NCI-H2107 (cell line): ENCODE measurements around the gene AGPS.
"Not testable (repeated sequence)": the region's sequence is repeated elsewhere in the genome, so short reads cannot be mapped to it uniquely, and the experiment has no call there.

ENCODE experiments used
- DNase-seq: peaks from one replicate; lab custom pipeline; 2025; lab: John Stamatoyannopoulos, UW

Gene AGPS

DNA sequence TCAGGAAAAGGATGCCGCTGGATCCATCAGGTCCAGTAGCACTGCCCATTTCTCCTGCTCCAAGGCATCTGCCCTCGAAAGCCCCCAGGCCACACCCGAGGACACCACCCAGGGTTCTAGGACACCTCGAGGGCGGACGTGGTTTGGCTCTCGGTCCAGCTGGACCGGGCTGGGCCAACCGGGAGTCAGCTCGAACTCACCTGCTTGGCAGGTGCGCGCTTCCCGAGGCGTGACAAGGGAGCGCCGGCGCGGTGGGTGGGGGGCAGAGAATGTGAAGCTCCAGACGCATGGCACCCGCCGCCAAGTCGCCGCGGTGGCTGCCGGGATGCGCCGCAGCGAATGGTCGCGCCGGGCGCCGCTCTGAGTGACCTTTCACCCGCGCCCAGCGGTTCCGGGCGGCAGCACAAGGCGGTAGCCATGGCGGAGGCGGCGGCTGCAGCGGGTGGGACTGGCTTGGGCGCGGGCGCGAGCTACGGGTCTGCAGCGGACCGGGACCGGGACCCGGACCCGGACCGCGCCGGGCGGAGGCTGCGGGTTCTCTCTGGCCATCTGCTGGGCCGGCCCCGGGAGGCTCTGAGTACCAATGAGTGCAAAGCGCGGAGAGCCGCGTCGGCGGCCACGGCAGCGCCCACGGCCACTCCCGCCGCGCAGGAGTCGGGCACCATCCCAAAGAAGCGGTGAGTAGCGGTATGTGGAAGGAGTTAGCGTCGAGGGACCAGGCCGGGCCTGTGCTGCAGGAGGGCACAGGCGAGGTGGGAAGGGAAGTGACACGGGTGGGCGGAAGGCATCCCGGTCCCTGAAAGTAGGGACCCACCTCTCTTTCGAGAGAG lies at the start of gene AGPS:
Gene AGPS (plus strand): TSS at position 401 of the 830 bp plus-strand sequence. CDS start 17 bp downstream, at position 418.
- DNase-seq = peak; percentile 78

DNA sequence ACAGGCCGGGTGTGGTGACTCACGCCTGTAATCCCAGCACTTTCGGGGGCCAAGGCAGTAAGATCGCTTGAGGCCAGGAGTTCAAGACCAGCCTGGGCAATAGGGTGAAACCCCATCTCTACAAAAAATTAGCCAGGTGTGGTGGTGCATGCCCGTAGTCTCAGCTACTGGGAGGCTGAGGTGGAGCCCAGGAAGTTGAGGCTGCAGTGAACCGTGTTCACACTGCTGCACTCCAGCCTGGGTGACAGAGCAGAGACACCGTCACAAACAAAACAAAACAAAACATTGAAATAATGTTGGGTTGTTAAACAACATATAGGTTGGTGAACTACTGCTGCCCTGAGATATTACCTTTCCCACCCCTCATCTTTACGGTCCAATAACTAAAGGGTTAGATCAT lies 48.8 kb upstream of the AGPS start:
- DNase-seq = no peak

DNA sequence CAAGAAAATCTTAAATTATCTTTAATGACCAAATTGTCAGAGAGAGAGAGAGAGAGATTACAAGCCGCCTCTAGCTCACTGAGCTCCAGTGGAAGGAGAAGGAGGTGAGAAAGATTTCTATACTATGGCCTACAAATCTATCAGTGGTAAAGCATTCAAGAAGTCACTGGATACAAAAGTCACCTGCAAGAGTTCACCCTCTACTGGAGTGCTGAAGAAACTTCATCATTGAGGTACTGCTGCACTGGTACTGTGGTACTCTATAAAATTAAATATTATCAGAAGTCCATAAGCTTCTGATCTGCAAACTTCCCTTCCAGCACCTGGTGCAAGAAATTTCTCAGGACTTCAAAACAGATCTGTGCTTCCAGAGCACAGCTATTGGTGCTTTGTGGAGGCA lies 48.3 kb upstream of the AGPS start:
- DNase-seq = no peak

DNA sequence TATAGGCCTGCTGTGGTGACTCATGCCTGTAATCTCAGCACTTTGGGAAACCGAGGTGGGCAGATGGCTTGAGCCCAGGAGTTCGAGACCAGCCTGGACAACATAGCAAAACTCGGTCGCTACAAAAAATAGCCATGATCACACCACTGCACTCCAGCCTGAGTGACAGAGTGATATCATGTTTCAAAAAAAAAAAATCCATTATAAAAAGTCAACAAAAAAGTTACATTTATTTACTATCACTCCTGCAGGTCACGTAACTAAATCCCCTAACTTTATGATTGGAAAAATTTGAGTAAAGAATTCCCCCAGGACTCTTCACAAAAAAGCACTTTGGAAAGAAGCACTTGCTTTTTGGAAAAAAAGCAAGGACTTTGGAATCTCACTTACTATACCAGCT lies 46.4 kb upstream of the AGPS start:
- no peak for DNase-seq

DNA sequence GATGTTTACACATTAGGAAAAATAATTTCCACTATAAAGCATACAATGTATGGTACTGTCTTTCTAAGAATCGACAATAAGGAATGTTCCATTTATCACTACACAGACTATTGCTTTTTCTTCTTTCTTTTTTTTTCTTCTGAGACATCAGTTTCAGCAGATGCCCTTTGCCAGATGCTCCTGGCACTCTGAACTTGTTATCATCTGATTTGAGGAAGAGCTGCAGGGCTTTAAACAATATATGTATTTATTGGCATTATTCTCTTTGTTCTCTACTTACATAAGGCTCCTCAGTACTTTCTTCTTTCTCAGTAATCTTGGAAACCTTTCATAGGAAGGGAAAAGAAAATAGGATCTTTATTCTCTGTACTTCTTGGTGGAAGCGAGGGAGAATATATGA lies 45.0 kb upstream of the AGPS start:
- no peak for DNase-seq

DNA sequence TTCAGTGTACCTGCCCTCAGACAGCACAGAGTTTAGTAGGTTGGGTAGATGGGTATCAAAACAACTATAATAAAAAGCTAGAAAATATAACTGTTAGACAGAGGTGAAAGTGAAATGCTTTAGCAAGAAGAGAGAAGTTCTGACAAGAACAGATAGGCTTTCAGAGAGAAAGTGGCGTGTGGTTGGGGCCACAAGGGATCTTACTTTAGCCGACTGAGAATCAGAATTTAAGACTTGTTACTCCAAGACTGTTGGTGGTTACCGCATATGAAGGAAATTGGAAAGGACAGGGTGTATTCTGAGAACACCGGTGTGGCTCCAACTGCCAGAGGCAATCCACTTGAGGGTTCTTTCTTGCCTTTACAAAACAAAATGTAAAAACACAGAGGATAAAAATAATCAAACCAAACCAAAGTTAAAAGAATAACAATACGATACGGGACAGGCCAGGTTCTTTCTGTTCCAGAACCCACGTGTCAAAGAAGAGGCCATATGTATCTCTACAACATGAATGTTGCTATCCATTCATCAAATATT lies 44.4 kb upstream of the AGPS start:
- DNase-seq = no peak

DNA sequence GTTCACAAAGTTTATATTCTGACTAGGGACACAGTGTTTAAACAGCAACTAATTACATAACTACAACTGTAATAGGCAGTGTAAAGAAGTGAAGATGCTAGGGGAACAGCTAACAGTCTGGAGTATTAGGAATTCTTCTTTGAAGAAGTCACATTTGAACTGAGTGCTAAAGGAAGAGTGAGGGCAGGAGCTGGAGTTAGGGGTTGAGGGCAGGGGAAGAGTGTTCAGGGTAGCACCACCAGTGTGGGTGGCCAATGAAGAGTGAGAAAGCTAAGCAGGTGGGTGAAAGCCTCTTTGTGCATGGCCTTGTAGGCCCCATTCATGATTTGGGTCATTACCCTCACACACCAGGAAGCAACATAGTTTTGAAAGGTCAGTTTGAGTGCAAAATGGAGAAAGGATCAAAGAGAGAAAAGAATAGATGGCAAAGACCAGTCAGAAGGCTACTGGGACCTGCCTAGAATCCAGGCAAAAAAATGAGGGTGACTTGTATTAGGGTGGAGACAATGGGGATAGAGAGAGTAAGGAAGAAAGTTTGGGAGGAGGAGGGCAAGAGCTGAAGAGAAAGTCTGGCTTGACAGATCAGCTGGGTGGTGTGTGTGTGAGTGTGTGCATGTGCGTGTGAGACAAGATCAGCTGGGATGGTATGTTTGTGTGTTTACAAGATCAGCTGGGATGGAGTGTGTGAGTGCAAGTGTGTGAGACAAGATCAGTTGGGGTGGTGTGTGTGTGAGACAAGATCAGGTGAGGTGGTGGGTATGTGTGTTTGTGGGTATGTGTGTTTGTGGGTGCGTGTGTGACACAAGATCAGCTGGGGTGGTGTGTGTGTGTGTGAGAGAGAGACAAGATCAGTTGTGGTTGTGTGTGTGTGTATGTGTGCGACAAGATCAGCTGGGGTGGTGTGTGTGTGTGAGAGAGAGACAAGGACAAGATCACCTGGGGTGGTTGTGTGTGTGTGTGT lies 43.6 kb upstream of the AGPS start:
- no peak for DNase-seq

DNA sequence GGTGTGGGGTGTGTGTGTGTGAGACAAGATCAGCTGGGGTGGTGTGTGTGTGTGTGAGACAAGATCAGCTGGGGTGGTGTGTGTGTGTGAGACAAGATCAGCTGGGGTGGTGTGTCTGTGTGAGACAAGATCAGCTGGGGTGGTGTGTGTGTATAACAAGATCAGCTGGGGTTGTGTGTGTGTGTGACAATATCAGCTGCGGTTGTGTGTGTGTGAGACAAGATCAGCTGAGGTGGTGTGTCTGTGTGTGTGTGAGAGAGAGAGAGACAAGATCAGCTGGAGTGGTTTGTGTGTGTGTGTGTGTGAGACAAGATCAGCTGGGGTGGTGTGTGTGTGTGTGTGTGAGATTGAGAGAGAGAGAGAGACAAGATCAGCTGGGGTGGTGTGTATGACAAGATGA lies 41.9 kb upstream of the AGPS start:
- not testable (repeated sequence) for DNase-seq

DNA sequence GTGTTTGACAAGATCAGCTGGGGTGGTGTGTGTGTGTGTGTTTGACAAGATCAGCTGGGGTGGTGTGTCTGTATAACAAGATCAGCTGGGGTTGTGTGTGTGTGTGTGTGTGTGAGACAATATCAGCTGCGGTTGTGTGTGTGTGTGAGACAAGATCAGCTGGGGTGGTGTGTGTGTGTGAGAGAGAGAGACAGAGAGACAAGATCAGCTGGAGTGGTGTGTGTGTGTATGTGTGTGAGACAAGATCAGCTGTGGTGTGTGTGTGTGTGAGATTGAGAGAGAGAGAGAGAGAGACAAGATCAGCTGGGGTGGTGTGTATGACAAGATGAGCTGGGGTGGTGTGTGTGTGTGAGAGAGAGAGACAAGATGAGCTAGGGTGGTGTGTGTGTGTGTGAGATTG lies 41.5 kb upstream of the AGPS start:
- DNase-seq = not testable (repeated sequence)

DNA sequence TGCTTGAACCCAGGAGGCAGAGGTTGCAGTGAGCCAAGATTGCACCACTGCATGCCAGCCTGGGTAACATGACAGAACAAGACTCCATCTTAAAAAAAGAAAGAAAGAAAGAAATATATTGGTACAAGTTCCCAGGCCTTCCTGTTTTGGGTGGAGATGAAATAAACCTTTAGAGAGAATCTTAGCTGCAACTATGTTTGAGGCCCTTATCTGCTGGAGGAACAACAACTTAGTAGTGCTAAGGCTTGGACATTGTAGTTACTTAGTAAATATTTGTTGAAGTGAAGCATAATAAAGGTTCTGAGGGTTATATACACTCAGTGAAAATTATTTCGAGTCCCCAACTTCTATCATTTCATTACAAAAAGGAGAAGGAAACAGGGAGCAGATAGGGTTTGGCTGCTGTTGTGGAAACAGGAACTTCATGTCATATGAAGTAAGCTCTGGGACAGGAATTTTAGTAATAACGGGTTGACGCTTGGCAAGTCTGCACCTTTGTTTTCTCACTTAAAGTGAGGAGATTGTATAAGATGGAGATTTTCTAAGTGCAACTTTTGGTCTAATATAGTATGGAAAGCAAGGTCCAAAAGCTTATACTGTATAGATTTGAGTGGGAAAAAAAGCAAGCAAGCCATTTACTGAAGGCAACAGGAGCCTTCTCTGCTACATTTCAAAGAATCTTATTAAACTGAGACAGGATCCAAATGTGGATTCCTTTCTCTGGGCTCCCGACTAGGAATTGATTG lies 40.0 kb upstream of the AGPS start:
- no peak for DNase-seq

DNA sequence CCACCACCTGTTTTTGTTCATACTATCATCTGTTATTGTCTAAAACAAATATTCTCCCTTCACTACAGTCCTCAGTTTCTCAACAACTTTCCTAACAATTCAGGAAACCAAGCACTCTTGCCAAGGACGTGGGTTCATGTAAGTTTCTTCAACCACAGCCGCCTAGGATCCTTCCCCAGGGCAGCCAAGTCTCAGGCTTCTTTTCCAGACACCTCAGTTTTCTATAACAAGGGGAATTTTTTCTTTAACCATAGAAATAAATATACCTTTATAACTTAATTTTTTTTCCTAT lies 39.4 kb upstream of the AGPS start:
- DNase-seq = no peak

DNA sequence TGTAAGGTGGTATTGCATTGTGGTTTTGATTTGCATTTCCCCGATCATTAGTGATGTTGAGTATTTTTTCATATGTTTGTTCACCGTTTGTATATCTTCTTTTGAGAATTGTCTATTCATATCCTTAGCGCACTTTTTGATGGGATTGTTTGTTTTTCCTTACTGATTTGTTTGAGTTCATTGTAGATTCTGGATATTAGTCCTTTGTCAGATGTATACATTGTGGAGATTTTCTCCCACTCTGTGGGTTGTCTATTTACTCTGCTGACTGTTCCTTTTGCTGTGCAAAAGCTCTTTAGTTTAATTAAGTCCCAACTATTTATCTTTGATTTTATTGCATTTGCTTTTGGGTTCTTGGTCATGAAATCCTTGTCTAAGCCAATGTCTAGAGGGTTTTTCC lies 38.0 kb upstream of the AGPS start:
- DNase-seq = not testable (repeated sequence)

DNA sequence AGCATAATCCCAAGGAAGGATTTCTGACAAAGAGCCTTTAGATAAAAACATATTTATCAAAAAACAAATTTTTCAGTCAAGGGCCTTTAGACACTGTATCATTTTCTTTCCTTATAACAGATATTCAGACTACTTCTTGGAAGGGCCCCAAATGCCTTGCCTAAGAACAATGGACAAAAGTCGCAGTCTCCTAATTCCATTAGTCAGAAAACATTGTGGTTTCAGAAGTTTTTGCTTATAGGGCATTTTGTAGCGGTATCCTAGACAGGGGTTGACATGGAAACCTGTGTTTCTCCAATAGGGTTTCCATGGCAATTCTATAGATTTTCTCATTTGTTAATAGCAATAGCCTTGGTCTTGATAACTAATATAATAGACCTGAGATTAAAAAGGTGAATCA lies 36.7 kb upstream of the AGPS start:
- no peak for DNase-seq

DNA sequence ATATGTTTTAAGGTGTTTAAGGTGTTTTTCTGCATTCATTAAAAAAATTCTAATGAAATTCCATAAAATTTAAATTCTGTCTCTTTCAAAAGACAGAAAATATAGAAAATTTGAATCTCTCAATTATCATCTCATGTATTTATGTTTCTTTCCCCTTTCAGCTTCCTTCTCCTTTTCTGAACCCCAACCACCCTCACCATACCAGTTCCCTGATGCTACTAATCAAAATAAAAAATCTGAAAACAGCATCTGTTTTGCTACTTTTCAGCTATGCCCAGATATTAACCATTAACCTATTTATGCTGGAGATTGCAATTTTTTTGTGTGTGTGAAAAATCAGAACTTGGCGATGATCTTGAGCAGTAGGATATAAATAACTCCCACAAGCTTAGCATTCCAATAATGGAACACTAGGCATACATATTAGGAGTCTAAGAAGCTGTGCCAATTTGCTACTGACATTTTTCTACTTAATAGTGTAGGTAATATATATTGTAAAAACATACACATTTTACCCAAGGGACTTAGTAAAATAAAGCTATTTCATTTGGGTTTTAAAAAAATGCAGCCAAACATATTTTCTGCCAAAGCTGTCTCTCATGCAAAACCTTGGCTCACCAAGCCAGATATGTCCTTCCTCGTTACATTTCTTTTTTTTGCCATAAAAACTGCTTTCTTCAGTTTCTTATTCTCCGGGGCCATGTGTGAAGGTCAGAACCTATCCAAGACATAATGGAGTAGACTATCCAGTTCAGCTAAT lies 32.6 kb upstream of the AGPS start:
- no peak for DNase-seq

DNA sequence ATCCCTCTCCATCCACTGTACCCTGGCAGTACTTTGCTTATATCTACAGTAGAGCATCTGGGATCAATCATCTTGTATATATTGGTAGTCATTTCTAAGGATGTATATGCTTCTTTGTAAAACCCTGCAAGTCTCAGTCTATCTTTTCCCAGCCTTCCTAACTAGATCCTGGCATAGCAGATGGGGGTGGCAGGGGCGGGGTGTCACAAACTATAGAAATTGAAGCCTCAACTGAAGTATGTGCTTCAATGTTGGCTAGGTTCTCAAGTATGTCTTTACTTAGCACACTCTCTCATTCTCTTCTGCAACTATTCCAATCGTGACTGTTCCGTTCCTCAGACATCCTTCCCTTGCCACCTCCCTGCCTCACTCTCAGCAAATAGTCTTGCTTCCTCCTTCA lies 30.1 kb upstream of the AGPS start:
- no peak for DNase-seq

DNA sequence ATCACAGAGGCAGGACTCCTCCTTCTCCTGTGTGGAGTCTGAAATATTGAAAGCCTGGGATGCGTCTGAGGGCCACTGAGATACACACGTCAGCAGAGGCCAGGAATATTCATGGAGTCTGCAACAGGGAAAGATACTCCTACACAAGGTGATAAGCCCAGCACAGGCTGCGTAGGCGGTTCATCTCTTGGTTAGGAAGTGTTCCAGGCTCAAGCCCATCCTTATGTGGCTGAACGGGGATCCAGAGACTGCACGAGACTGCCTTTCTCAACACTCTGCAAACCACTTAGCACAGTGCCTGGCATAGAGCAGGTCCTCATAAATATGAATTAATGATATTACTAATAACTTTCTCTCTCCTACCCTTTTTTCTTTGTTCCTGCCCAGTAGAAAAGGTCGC lies 29.2 kb upstream of the AGPS start:
- DNase-seq = no peak

DNA sequence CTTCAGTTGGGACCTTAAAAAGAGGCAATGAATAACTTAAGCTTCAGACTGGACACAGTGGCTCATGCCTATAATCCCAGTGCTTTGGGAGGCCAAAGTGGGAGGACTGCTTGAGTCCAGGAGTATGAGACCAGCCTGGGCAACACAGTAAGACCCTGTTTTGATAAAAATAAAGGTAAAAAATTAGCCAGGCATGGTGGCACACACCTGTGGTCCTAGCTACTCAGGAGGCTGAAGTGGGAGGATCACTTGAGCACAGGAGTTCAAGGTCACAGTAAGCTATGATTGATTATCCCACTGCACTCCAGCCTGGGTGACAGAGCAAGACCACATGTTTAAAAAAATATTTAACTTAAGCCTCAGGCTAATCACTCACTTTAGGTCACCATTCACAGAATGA lies 26.8 kb upstream of the AGPS start:
- DNase-seq = not testable (repeated sequence)

DNA sequence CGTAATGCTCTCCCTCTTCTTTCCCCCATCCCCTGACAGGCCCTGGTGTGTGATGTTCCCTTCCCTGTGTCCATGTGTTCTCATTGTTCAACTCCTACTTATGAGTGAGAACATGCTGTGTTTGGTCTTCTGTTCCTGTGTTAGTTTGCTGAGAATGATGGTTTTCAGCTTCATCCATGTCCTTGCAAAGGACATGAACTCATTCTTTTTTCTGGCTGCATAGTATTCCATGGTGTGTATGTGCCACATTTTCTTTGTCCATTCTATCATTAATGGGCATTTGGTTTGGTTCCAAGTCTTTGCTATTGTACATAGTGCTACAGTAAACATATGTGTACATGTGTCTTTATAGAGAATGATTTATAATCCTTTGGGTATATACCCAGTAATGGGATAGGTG lies 24.6 kb upstream of the AGPS start:
- DNase-seq = not testable (repeated sequence)

DNA sequence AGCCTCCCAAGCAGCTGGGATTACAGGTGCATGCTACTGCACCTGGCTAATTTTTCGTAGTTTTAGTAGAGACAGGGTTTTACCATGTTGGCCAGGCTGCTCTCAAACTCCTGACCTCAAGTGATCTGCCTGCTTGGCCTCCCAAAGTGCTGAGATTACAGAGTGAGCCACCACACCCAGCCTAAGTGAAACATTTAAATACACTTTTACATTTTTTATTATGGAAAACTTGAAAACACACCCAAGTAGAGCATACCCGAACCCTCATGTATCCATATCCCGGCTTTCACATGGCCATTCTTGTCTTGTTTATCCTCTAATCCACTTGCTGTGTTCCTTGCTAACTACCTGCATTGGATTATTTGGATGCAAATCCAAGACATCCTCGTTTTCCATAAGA lies 13.2 kb upstream of the AGPS start:
- DNase-seq = no peak

DNA sequence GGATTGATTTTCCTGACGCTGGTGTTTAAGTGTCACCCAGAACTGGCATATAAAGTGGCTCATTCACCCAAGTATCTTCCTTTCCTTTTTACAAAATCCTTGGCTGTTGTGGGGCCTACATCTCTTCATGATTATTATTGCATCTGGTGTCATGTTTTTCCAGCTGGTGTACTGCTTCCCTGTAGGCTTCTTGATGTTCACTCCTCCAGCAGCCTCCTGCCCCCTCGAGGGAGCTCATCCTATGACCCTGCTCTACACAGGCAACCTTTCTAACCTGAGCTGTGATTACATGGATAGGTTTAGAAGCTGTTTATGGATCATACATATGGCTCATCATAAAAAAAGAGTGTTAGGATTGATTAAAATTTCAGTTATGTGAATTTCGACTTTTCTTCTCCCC lies 12.4 kb upstream of the AGPS start:
- DNase-seq = no peak

DNA sequence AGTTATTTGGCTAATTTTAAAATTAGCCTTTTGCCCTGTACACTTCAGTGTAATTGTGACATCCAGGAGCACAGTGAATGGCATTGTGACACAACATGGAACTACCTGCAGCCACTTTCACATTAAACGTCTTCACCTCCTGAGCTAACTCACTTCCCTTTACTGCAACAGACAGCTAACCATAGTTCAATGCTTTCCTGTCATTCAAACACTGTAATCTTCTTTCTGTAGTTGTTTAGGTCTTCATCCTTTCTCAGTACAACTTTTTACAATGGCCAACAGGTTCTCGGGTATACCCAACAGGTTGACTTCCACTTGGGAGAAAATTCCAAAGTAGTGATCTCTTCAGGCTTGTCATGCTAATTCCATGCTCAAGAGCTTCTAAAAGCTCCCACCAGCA lies 8.6 kb upstream of the AGPS start:
- no peak for DNase-seq

DNA sequence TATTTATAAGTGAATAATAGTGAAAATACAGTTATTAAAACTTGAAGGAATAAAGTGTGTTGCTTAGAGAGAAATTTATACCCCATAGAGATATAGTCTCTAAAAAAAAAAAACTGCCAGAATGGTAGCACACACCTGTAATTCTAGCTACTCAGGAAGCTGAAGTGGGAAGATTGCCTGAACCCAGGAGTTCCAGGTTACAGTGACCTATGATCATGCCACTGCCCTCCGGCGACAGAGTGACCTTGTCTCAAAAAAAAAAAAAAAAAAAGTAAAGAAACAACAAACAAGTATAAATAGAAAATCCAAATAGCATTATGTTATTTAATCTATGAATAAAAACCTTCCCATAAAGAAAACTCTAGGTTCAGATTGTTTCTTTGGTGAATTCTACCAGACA lies 7.4 kb upstream of the AGPS start:
- no peak for DNase-seq
